Liver (tissue), 9 donors: ENCODE data around the gene RNF214. TPM values are rescaled to one million over a fixed set of nuclear protein-coding genes. Genes with fewer than 3 reads are reported as not detected.

Source experiments
- DNase-seq: peaks from one replicate; pipeline ENCODE4 v3.0.0-alpha.2; 2017; ENCODE audit warnings: low spot score
- H3K27ac ChIP-seq, 2 donors: one replicate each; pipeline ENCODE4 v1.7.0; 2013; ENCODE audit warnings: inconsistent platforms in 2 of 2, low read length in 2 of 2, control low read depth in 1 of 2, low read depth in 1 of 2, mild to moderate bottlenecking in 1 of 2
- H3K27me3 ChIP-seq, 4 donors: one replicate each; pipeline versions ENCODE4 v1.6.1 to v1.7.0; 2013; ENCODE audit warnings: low read length in 3 of 4, inconsistent platforms in 1 of 4, mild to moderate bottlenecking in 1 of 4, moderate library complexity in 1 of 4; ENCODE audit not compliant: control insufficient read depth in 4 of 4, insufficient read depth in 4 of 4
- H3K36me3 ChIP-seq, 4 donors: one replicate each; pipeline versions ENCODE4 v1.6.1 to v1.7.0; 2013; ENCODE audit warnings: low read length in 3 of 4, mild to moderate bottlenecking in 3 of 4, low read depth in 1 of 4, moderate library complexity in 1 of 4; ENCODE audit not compliant: control insufficient read depth in 4 of 4, insufficient read depth in 3 of 4
- H3K4me1 ChIP-seq, 4 donors: one replicate each; pipeline versions ENCODE4 v1.6.1 to v1.7.0; 2013; ENCODE audit warnings: low read length in 3 of 4, mild to moderate bottlenecking in 3 of 4, moderate library complexity in 1 of 4; ENCODE audit not compliant: control insufficient read depth in 4 of 4, insufficient read depth in 4 of 4
- H3K4me3 ChIP-seq, 3 donors: one replicate each; pipeline versions ENCODE4 v1.6.1 to v1.7.0; 2013; ENCODE audit warnings: low read length in 3 of 3, control low read depth in 1 of 3, low read depth in 1 of 3, mild to moderate bottlenecking in 1 of 3
- H3K9ac ChIP-seq, 2 donors: one replicate each; pipeline ENCODE4 v1.7.0; 2013; ENCODE audit warnings: low read length in 2 of 2, mild to moderate bottlenecking in 2 of 2, moderate library complexity in 2 of 2, control low read depth in 1 of 2, low read depth in 1 of 2
- H3K9me3 ChIP-seq, 4 donors: one replicate each; pipeline versions ENCODE4 v1.6.1 to v1.7.0; 2013; ENCODE audit warnings: low read length in 3 of 4; ENCODE audit not compliant: control insufficient read depth in 4 of 4
- EGR1 ChIP-seq, 2 donors: IDR thresholded peaks; 2 replicates each; pipeline ENCODE4 v1.6.1; 2016 to 2018; ENCODE audit warnings: antibody characterized with exemption in 2 of 2, low read depth in 2 of 2
- FOXA1 ChIP-seq: IDR thresholded peaks from 2 replicates; pipeline ENCODE4 v1.6.1; 2016; ENCODE audit warnings: antibody characterized with exemption
- FOXA2 ChIP-seq: IDR thresholded peaks from 2 replicates; pipeline ENCODE4 v1.6.1; 2016; ENCODE audit warnings: antibody characterized with exemption
- GABPA ChIP-seq, 2 donors: IDR thresholded peaks in 1 of 2; conservative IDR thresholded peaks in 1 of 2; 2 replicates each; pipeline ENCODE4 v1.6.1; 2016; ENCODE audit warnings: antibody characterized with exemption in 2 of 2, mild to moderate bottlenecking in 1 of 2, moderate library complexity in 1 of 2
- HNF4A ChIP-seq, 2 donors: conservative IDR thresholded peaks; 2 replicates each; pipeline ENCODE4 v1.6.1; 2016; ENCODE audit warnings: antibody characterized with exemption in 2 of 2, mild to moderate bottlenecking in 2 of 2
- HNF4G ChIP-seq: IDR thresholded peaks from 2 replicates; pipeline ENCODE4 v1.6.1; 2016; ENCODE audit warnings: antibody characterized with exemption
- JUND ChIP-seq, 2 donors: IDR thresholded peaks; 2 replicates each; pipeline ENCODE4 v1.6.1; 2016; ENCODE audit warnings: antibody characterized with exemption in 2 of 2
- NR2F2 ChIP-seq: IDR thresholded peaks from 2 replicates; pipeline ENCODE4 v1.6.1; 2016; ENCODE audit warnings: antibody characterized with exemption
- RAD21 ChIP-seq, 2 donors: IDR thresholded peaks; 2 replicates each; pipeline ENCODE4 v1.6.1; 2016; ENCODE audit warnings: antibody characterized with exemption in 2 of 2, mild to moderate bottlenecking in 2 of 2
- RXRA ChIP-seq, 2 donors: IDR thresholded peaks; 2 replicates each; pipeline ENCODE4 v1.6.1; 2017 to 2018; ENCODE audit warnings: antibody characterized with exemption in 2 of 2, mild to moderate bottlenecking in 1 of 2
- SP1 ChIP-seq: IDR thresholded peaks from 2 replicates; pipeline ENCODE4 v1.6.1; 2018; ENCODE audit warnings: antibody characterized with exemption, mild to moderate bottlenecking
- TAF1 ChIP-seq: conservative IDR thresholded peaks from 2 replicates; pipeline ENCODE4 v1.6.1; 2016; ENCODE audit warnings: antibody characterized with exemption, mild to moderate bottlenecking
- YY1 ChIP-seq: IDR thresholded peaks from 2 replicates; pipeline ENCODE4 v1.6.1; 2016; ENCODE audit warnings: antibody characterized with exemption, mild to moderate bottlenecking
- WGBS: extraction: QIAGEN DNeasy Blood & Tissue Kit; methylation state at CpG from one replicate; pipeline ENCODE4 v1.1.7; 2013; 5-methylcytosine and 5-hydroxymethylcytosine counted together
- polyA plus RNA-seq, 2 donors: library from polyadenylated mRNA; stranded (reverse) in 1 of 2; unstranded in 1 of 2; fragments of 200-250 nt in 1 of 2; fragments of >200 nt in 1 of 2; fragmentation: Nextera tagmentation in 1 of 2; extraction: Ambion mirVana in 1 of 2; gene quantifications; one replicate each; pipeline versions ENCODE4 v1.2.1 to v1.2.3, GENCODE V29; 2013 to 2015
- total RNA-seq, 2 donors: library from RNA; depleted of rRNA; stranded (reverse); fragments of >200 nt; gene quantifications; one replicate each; pipeline ENCODE4 v1.2.3, GENCODE V29; 2014
- TF ChIP-seq, protein P1 (sequence below): IDR thresholded peaks from 2 replicates; pipeline ENCODE4 v1.6.1; 2016; ENCODE audit warnings: antibody characterized with exemption
- TF ChIP-seq, protein P2 (sequence below): IDR thresholded peaks from 2 replicates; pipeline ENCODE4 v1.6.1; 2016; ENCODE audit warnings: antibody characterized with exemption
- TF ChIP-seq, protein P3 (sequence below): IDR thresholded peaks from 2 replicates; pipeline ENCODE4 v1.6.1; 2016; ENCODE audit warnings: antibody characterized with exemption, mild to moderate bottlenecking
- TF ChIP-seq, protein P4 (sequence below): fragments of 150-350 bp; IDR thresholded peaks from 2 replicates; pipeline ENCODE4 v1.5.1; 2017; ENCODE audit warnings: improper control_type of control experiment, low read depth, low read length; ENCODE audit not compliant: missing input control
- donor health status: healthy.
- donor health status: healthy.
- donor health status: healthy.
- donor health status: healthy.
- donor health status: healthy.

RNF214 gene
- total and polyA plus RNA-seq, 4 donors: 4.6 to 6.2 (median 6.0) TPM

DNA sequence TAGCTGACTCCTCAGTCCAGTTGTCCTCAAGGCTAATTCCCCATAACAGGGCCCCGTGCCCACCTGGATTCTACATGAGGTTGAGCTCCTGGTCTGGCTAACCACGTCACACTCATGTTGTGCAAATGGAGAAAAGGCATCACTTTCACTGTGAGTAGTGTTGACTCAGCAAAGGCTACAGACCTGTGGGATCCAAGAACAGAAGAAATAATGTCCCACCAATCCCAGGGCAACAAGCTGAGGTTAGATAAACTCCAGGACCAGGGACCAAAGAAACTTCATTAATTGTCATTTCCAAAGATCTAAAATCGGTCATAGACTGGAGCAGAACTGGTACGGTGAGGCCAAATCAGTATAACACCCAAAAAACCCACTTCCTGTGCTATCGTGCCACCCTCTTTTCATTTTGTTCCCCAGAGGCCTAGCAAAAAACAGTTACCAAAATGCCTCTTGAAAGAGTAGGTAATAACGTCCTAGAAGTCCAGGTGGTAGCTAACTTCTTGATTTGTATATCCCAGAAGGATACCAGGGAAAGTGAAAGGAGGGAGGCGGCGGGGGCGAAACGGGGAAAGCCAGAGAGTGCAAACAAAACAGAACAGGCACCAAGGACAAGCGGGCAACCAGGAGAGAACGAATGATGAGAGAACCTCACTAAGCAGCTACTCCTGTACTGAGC lies 2.0 kb upstream of the RNF214 start (continued):
- TF ChIP-seq RXRA (IDR thresholded peaks at IDR 0.05) (no peak), GABPA (IDR thresholded peaks at IDR 0.05 in 1 of 2, conservative IDR thresholded peaks at IDR 0.05 in 1 of 2) (no peak), RAD21 (IDR thresholded peaks at IDR 0.05) (no peak)
- TF ChIP-seq, protein P1, sequence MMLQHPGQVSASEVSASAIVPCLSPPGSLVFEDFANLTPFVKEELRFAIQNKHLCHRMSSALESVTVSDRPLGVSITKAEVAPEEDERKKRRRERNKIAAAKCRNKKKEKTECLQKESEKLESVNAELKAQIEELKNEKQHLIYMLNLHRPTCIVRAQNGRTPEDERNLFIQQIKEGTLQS: no peak

DNA sequence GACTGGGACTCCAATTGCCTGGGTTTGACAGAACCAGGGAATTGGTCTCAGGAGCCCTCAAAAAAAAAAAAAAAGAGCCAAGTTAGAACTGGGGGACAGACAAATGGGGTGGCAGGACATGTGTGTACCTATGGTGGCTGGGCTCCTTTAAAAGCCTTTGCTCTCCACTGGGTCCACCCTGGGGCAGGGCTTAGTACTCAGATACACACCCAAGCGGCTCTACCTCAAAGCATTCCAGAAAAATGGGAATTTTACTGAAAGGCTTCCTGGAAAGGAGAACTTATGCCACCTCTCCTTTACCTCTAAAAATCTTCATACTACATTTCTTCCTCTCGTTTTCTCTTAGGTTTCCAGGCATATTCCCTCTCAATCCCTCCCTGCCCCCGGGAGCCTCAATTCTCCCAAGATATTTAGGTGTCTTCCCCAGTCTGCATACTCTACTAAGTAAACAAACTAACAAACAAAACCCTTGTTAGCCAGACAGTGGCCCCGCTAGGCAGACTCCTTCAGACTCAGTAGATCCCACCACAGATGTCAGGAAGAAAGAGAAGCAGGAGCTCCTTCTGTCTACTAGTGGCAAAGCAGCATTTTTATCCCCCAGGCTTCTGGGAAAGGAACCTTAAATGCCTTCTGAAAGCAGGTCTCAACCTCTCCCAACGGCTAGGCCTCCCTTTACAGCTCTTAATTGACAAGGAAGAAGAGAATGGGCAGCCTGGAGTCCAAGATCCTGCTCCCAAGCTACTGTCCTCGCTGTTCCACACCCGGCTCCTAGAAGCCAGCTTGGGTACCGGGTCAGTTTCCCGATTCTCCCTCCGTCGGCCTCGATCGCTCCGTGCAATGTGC lies 1.3 kb upstream of the RNF214 start:
- TF ChIP-seq, protein P2, sequence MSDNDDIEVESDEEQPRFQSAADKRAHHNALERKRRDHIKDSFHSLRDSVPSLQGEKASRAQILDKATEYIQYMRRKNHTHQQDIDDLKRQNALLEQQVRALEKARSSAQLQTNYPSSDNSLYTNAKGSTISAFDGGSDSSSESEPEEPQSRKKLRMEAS: no peak
- no peak for TF ChIP-seq RAD21 (IDR thresholded peaks at IDR 0.05)
- no peak for TF ChIP-seq HNF4G
- no peak for TF ChIP-seq FOXA2
- TF ChIP-seq RXRA (IDR thresholded peaks at IDR 0.05): no peak
- no peak for TF ChIP-seq TAF1
- TF ChIP-seq, protein P1: no peak
- no peak for TF ChIP-seq FOXA1
- no peak for TF ChIP-seq JUND (IDR thresholded peaks at IDR 0.05)
- no peak for TF ChIP-seq SP1
- TF ChIP-seq YY1: no peak
- TF ChIP-seq, protein P3, sequence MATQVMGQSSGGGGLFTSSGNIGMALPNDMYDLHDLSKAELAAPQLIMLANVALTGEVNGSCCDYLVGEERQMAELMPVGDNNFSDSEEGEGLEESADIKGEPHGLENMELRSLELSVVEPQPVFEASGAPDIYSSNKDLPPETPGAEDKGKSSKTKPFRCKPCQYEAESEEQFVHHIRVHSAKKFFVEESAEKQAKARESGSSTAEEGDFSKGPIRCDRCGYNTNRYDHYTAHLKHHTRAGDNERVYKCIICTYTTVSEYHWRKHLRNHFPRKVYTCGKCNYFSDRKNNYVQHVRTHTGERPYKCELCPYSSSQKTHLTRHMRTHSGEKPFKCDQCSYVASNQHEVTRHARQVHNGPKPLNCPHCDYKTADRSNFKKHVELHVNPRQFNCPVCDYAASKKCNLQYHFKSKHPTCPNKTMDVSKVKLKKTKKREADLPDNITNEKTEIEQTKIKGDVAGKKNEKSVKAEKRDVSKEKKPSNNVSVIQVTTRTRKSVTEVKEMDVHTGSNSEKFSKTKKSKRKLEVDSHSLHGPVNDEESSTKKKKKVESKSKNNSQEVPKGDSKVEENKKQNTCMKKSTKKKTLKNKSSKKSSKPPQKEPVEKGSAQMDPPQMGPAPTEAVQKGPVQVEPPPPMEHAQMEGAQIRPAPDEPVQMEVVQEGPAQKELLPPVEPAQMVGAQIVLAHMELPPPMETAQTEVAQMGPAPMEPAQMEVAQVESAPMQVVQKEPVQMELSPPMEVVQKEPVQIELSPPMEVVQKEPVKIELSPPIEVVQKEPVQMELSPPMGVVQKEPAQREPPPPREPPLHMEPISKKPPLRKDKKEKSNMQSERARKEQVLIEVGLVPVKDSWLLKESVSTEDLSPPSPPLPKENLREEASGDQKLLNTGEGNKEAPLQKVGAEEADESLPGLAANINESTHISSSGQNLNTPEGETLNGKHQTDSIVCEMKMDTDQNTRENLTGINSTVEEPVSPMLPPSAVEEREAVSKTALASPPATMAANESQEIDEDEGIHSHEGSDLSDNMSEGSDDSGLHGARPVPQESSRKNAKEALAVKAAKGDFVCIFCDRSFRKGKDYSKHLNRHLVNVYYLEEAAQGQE: no peak
- TF ChIP-seq EGR1 (IDR thresholded peaks at IDR 0.05; ENCODE audit: low read depth in 2 of 2): no peak
- TF ChIP-seq, protein P4, sequence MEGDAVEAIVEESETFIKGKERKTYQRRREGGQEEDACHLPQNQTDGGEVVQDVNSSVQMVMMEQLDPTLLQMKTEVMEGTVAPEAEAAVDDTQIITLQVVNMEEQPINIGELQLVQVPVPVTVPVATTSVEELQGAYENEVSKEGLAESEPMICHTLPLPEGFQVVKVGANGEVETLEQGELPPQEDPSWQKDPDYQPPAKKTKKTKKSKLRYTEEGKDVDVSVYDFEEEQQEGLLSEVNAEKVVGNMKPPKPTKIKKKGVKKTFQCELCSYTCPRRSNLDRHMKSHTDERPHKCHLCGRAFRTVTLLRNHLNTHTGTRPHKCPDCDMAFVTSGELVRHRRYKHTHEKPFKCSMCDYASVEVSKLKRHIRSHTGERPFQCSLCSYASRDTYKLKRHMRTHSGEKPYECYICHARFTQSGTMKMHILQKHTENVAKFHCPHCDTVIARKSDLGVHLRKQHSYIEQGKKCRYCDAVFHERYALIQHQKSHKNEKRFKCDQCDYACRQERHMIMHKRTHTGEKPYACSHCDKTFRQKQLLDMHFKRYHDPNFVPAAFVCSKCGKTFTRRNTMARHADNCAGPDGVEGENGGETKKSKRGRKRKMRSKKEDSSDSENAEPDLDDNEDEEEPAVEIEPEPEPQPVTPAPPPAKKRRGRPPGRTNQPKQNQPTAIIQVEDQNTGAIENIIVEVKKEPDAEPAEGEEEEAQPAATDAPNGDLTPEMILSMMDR: no peak
- TF ChIP-seq HNF4A (conservative IDR thresholded peaks at IDR 0.05): no peak
- TF ChIP-seq NR2F2: no peak
- Histone ChIP-seq H3K36me3 (peaks cover 11 to 22% (median 14%) of the 10 kb centered on the region in 4 donors), H3K4me3 (peak overlapping the region; percentile 83 to 98 (median 94)), H3K27ac (peak overlapping the region; percentile 58 to 93), H3K9ac (peak overlapping the region; percentile 76 to 81), H3K9me3 (no peaks in the 10 kb centered on the region), H3K27me3 (no peaks in the 10 kb centered on the region), H3K4me1 (peaks cover 3 to 26% (median 20%) of the 10 kb centered on the region in 4 donors)
- 6% methylated on average over 14 of the region's 14 CpGs for WGBS
- no peak for DNase-seq
